Measurements from ENCODE around the gene MYO1B.

DNA sequence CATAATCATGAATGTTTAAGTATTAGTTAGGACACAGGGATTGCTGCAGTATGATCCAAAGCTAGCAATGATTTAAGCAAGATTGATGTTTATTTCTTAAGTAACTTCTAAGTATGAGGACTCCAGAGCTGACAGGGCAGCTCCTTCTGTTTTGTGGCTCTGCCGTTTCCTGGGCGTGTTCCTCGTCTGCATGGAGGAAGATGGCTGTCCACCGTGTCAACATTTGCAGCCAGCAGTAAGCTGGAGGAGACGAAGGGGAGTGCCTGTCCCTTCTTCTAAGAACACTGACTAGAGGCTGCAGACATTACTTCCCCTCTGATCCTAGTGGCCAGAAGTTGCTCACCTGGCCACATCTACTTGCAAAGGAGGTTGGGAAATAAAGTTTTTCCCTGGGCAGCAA lies 144.1 kb downstream of the MYO1B start:
- TF ChIP-seq EZH2 (IDR thresholded peaks at IDR 0.05; ENCODE audit: insufficient read depth, poor library complexity, severe bottlenecking) = no peak
- no peak for TF ChIP-seq EZH2phosphoT487 (IDR thresholded peaks at IDR 0.05; ENCODE audit: insufficient read depth, low read depth)

Data from GM23248 (cell line).